B cell (primary cell): ENCODE data around the gene TNN. TPM values are rescaled to one million over a fixed set of nuclear protein-coding genes. Genes with fewer than 3 reads are reported as not detected.
A peak's percentile ranks its signal among the peaks of the same experiment; 100 is the strongest.

Source experiments
- ATAC-seq: fragments of 200-7000 bp; cut with Tn5 transposase; one replicate; pipeline ENCODE4 v1.10.0; 2021; ENCODE audit warnings: low read depth, mild to moderate bottlenecking, moderate number of reproducible peaks, moderate library complexity
- CTCF ChIA-PET: fragments of 350-600 bp; sonication (Branson Sonifier 250); formaldehyde crosslinking; loops from one replicate; lab custom pipeline; 2021; ENCODE audit warnings: antibody characterized with exemption, inconsistent platforms; lab: Charles Lee
- POLR2A ChIA-PET: fragments of 350-600 bp; sonication (Branson Sonifier 250); formaldehyde crosslinking; loops from one replicate; lab custom pipeline; 2021; ENCODE audit warnings: antibody characterized with exemption; lab: Charles Lee
- DNase-seq: peaks from one replicate; pipeline ENCODE4 v3.0.0; 2013
- H2AFZ ChIP-seq: 2 replicates; pipeline ENCODE4 v1.6.1; 2012; ENCODE audit warnings: mild to moderate bottlenecking, low read depth, low read length; ENCODE audit not compliant: insufficient read depth, poor library complexity, severe bottlenecking
- H3K27ac ChIP-seq, 2 donors: 1 replicate in 1 of 2; 2 replicates in 1 of 2; pipeline ENCODE4 v1.5.1; 2012 to 2013; ENCODE audit warnings: low read length in 2 of 2, mild to moderate bottlenecking in 2 of 2, moderate library complexity in 1 of 2
- H3K27me3 ChIP-seq, 4 experiments: fragments of 200-600 bp in 1 of 4; sonication (generic) in 1 of 4; replicated peaks in 1 of 4; 1 replicate in 2 of 4; 2 replicates in 2 of 4; pipeline versions ENCODE4 v1.6.1 to v1.7.0; 2013 to 2016; ENCODE audit warnings: low read length in 3 of 4, mild to moderate bottlenecking in 2 of 4, mixed read lengths in 1 of 4, moderate library complexity in 1 of 4; ENCODE audit not compliant: insufficient read depth in 4 of 4, control insufficient read depth in 3 of 4; ENCODE audit errors: control extremely low read depth in 1 of 4
- H3K36me3 ChIP-seq, 2 experiments: replicated peaks in 1 of 2; 1 replicate in 1 of 2; 2 replicates in 1 of 2; pipeline versions ENCODE4 v1.6.1 to v1.7.1; 2013; ENCODE audit warnings: low read length in 1 of 2; ENCODE audit not compliant: insufficient read depth in 2 of 2, control insufficient read depth in 1 of 2; ENCODE audit errors: control extremely low read depth in 1 of 2, extremely low read depth in 1 of 2
- H3K4me1 ChIP-seq, 2 donors: fragments of 200-600 bp in 1 of 2; sonication (generic) in 1 of 2; 1 replicate in 1 of 2; 2 replicates in 1 of 2; pipeline versions ENCODE4 v1.5.1 to v1.6.1; 2013 to 2017; ENCODE audit warnings: low read length in 2 of 2; ENCODE audit not compliant: control insufficient read depth in 2 of 2, insufficient read depth in 2 of 2
- H3K4me2 ChIP-seq: replicated peaks from 2 replicates; pipeline ENCODE3; 2012; ENCODE audit warnings: mild to moderate bottlenecking, low read depth, low read length; ENCODE audit not compliant: poor library complexity, severe bottlenecking
- H3K4me3 ChIP-seq, 5 experiments: fragments of 200-600 bp in 1 of 5; sonication (generic) in 1 of 5; 1 replicate in 3 of 5; 2 replicates in 2 of 5; pipeline versions ENCODE4 v1.5.1 to v1.7.0; 2011 to 2016; ENCODE audit warnings: low read length in 4 of 5, mild to moderate bottlenecking in 4 of 5, low read depth in 2 of 5, control low read depth in 1 of 5, moderate library complexity in 1 of 5; ENCODE audit not compliant: insufficient read depth in 1 of 5; ENCODE audit errors: control extremely low read depth in 1 of 5, extremely low read depth in 1 of 5
- H3K79me2 ChIP-seq: fragments of 200-600 bp; sonication (generic); one replicate; pipeline ENCODE4 v1.6.0; 2016; ENCODE audit warnings: low read length; ENCODE audit not compliant: control insufficient read depth, insufficient read depth
- H3K9ac ChIP-seq: fragments of 200-600 bp; sonication (generic); 2 replicates; pipeline ENCODE4 v1.6.1; 2017; ENCODE audit warnings: mild to moderate bottlenecking, low read length, moderate library complexity
- H3K9me3 ChIP-seq, 3 donors: one replicate each; pipeline versions ENCODE4 v1.6.1 to v1.7.1; 2013; ENCODE audit warnings: low read length in 2 of 3; ENCODE audit not compliant: control insufficient read depth in 2 of 3, insufficient read depth in 1 of 3; ENCODE audit errors: control extremely low read depth in 1 of 3
- H4K20me1 ChIP-seq: 2 replicates; pipeline ENCODE4 v1.6.0; 2012; ENCODE audit warnings: mild to moderate bottlenecking, low read length; ENCODE audit not compliant: insufficient read depth, control insufficient read depth, poor library complexity, severe bottlenecking
- H3K27ac Mint-ChIP-seq: one replicate; pipeline ENCODE4 v1.8.0; 2021; ENCODE audit warnings: mixed read lengths
- H3K27me3 Mint-ChIP-seq: one replicate; pipeline ENCODE4 v1.8.0; 2021; ENCODE audit warnings: mixed read lengths
- H3K4me1 Mint-ChIP-seq: one replicate; pipeline ENCODE4 v1.8.0; 2021; ENCODE audit warnings: mixed read lengths
- H3K4me3 Mint-ChIP-seq: one replicate; pipeline ENCODE4 v1.8.0; 2021; ENCODE audit warnings: mixed read lengths
- H3K9me3 Mint-ChIP-seq: one replicate; pipeline ENCODE4 v1.8.0; 2022; ENCODE audit warnings: mixed read lengths; ENCODE audit not compliant: insufficient read depth
- CTCF ChIP-seq: fragments of 200-600 bp; IDR thresholded peaks from one replicate; pipeline ENCODE4 v1.8.0; 2022; ENCODE audit warnings: antibody characterized with exemption, mild to moderate bottlenecking
- EZH2 ChIP-seq: IDR thresholded peaks from 2 replicates; pipeline ENCODE4 v1.6.1; 2012; ENCODE audit warnings: borderline replicate concordance, low read depth, mild to moderate bottlenecking, moderate library complexity, low read length; ENCODE audit not compliant: insufficient read depth, poor library complexity, severe bottlenecking
- WGBS: methylation state at CpG from one replicate; pipeline ENCODE4 v1.1.5; 2013; ENCODE audit warnings: missing lambda C conversion rate; ENCODE audit not compliant: insufficient coverage; 5-methylcytosine and 5-hydroxymethylcytosine counted together
- intact Hi-C: fragments of 100-400 bp; cut with micrococcal nuclease; formaldehyde crosslinking; loops from one replicate; pipeline ENCODE4 v1.10.0; 2022
- polyA plus RNA-seq: library from polyadenylated mRNA; depleted of rRNA; stranded (reverse); fragments of >200 nt; gene quantifications from 2 replicates; pipeline ENCODE4 v1.2.3, GENCODE V29; 2012
- total RNA-seq, 2 donors: library from RNA; stranded (reverse); fragments of 120-200 nt in 1 of 2; gene quantifications; 1 replicate in 1 of 2; 2 replicates in 1 of 2; pipeline versions ENCODE4 v1.2.3 to v1.2.4, GENCODE V29; 2013 to 2022

Gene TNN
- total and polyA plus RNA-seq, 2 donors (not counting 1 experiment from before 2014, with no cell fraction given), result not detected

- ChIA-PET CTCF (no interaction called here), POLR2A (no interaction called here)
- H3K4me2 ChIP-seq, result no peak overlapping the region
- no peak overlapping the region for H3K27ac ChIP-seq
- H3K9me3 ChIP-seq, result no peaks in the 10 kb centered on the region
- H3K9ac ChIP-seq, result no peak overlapping the region
- H3K4me1 Mint-ChIP-seq, result peaks cover 8% of the 10 kb centered on the region
- no peak overlapping the region for H3K4me3 Mint-ChIP-seq
- TF ChIP-seq EZH2 (no peak), CTCF (no peak)
- no peaks in the 10 kb centered on the region for H4K20me1 ChIP-seq
- DNase-seq, result no peak
- intact Hi-C loops, result no loop called here
- H2AFZ ChIP-seq, result peak overlapping the region; percentile 20
- no peaks in the 10 kb centered on the region for H3K79me2 ChIP-seq
- peaks cover 0 to 12% (median 6%) of the 10 kb centered on the region in 4 experiments for H3K27me3 ChIP-seq
- no peak overlapping the region for H3K27ac Mint-ChIP-seq
- WGBS, result 13% methylated on average over 6 of the region's 10 CpGs
- peaks cover 3 to 5% of the 10 kb centered on the region in 2 donors for H3K4me1 ChIP-seq
- peaks cover 50% of the 10 kb centered on the region for H3K27me3 Mint-ChIP-seq
- H3K36me3 ChIP-seq, result no peaks in the 10 kb centered on the region
- H3K9me3 Mint-ChIP-seq, result no peaks in the 10 kb centered on the region
- no peak for ATAC-seq
- no peak overlapping the region for H3K4me3 ChIP-seq
These were observed 4.7 kb downstream of the TNN start for GRCh38 chr1:175072099-175072951.

- no peak for ATAC-seq
- H3K4me1 ChIP-seq, result peaks cover 3 to 5% of the 10 kb centered on the region in 2 donors
- TF ChIP-seq CTCF, result no peak
- TF ChIP-seq EZH2, result no peak
- H3K9ac ChIP-seq, result no peak overlapping the region
- H3K27me3 ChIP-seq, result peaks cover 0 to 14% (median 6%) of the 10 kb centered on the region in 4 experiments
- H3K4me1 Mint-ChIP-seq, result peaks cover 8% of the 10 kb centered on the region
- H4K20me1 ChIP-seq, result no peaks in the 10 kb centered on the region
- H3K4me3 Mint-ChIP-seq, result no peak overlapping the region
- 83% methylated on average over 3 of the region's 6 CpGs for WGBS
- H3K4me2 ChIP-seq, result no peak overlapping the region
- no peak overlapping the region for H3K27ac ChIP-seq
- no peaks in the 10 kb centered on the region for H3K36me3 ChIP-seq
- intact Hi-C loops, result no loop called here
- no peak for DNase-seq
- H3K9me3 Mint-ChIP-seq, result no peaks in the 10 kb centered on the region
- no peak overlapping the region for H3K4me3 ChIP-seq
- H3K27me3 Mint-ChIP-seq, result peaks cover 50% of the 10 kb centered on the region
- ChIA-PET CTCF (interaction anchor here (0.6 kb wide), 1 partner anchor 129 kb away, joined by 3 read pairs; no protein-coding TSS in a partner anchor), POLR2A (no interaction called here)
- H3K27ac Mint-ChIP-seq, result no peak overlapping the region
- no peaks in the 10 kb centered on the region for H3K79me2 ChIP-seq
- H3K9me3 ChIP-seq, result no peaks in the 10 kb centered on the region
- H2AFZ ChIP-seq, result no peak overlapping the region
These were observed 5.4 kb downstream of the TNN start for GRCh38 chr1:175073061-175073460.
